ENCODE data around the gene TRDN. TPM values are rescaled to one million over a fixed set of nuclear protein-coding genes. Genes with fewer than 3 reads are reported as not detected.
"Not testable (repeated sequence)": the region's sequence is repeated elsewhere in the genome, so short reads cannot be mapped to it uniquely, and the experiment has no call there.

TRDN gene
- total and polyA plus RNA-seq, 10 donors, result 0.03 to 0.20 (median 0.10) TPM; not detected in 7

DNA sequence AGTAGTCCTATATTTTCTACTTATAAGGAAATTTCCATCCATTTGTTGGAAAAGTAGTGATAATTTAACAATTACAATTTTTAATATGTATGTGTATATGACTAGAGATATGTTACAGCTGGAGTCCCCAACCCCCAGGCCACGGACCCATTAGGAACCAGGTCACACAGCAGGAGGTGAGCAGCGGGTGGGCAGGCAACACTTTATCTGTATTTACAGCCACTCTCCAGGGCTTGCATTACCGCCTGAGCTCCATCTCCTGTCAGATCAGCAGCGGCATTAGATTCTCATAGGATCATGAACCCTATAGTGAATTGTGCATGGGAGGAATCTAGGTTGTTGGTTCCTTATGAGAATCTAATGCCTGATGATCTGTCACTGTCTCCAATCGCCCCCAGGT, 46.8 kb downstream of the TRDN start:
- TF ChIP-seq POLR2A (IDR thresholded peaks at IDR 0.05) (no peak), POLR2AphosphoS5 (IDR thresholded peaks at IDR 0.05) (no peak)
- TF ChIP-seq, protein P1, sequence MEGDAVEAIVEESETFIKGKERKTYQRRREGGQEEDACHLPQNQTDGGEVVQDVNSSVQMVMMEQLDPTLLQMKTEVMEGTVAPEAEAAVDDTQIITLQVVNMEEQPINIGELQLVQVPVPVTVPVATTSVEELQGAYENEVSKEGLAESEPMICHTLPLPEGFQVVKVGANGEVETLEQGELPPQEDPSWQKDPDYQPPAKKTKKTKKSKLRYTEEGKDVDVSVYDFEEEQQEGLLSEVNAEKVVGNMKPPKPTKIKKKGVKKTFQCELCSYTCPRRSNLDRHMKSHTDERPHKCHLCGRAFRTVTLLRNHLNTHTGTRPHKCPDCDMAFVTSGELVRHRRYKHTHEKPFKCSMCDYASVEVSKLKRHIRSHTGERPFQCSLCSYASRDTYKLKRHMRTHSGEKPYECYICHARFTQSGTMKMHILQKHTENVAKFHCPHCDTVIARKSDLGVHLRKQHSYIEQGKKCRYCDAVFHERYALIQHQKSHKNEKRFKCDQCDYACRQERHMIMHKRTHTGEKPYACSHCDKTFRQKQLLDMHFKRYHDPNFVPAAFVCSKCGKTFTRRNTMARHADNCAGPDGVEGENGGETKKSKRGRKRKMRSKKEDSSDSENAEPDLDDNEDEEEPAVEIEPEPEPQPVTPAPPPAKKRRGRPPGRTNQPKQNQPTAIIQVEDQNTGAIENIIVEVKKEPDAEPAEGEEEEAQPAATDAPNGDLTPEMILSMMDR (IDR thresholded peaks at IDR 0.05 in 8 of 11, conservative IDR thresholded peaks at IDR 0.05 in 3 of 11), result no peak
- Histone ChIP-seq H3K4me3 (no peak overlapping the region), H3K27ac (no peak overlapping the region), H3K4me1 (no peaks in the 10 kb centered on the region), H3K36me3 (no peaks in the 10 kb centered on the region), H3K27me3 (replicated peaks in 1 of 7) (no peaks in the 10 kb centered on the region), H3K9me3 (no peaks in the 10 kb centered on the region)
- DNase-seq, result no peak
- intact Hi-C loops (cut with DNase I; ENCODE audit: low total_unique reads), result no loop called here
- 85 to 94% (median 89%) methylated on average over 5 of the region's 5 CpGs for WGBS, 5 donors

DNA sequence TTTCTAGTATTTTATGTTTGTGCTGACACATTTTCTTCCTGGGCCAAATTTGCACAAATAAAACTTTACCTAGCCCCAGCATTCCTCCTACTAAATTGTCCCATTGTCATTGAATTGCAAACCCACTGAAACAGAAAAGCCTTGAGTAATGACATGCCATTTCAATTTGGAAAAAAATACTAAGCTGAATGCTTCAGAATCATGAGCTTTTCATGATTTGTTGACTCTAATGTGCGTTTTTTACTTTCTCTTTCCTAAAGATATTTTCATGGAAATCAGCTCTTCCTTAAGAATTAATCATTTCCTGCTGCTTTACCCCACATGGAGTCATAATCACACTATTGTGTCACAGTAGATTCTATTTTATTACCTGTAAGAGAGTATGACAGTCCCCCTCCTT, 47.4 kb downstream of the TRDN start:
- H3K4me1 ChIP-seq, result no peaks in the 10 kb centered on the region
- no peaks in the 10 kb centered on the region for H3K36me3 ChIP-seq
- H3K4me3 ChIP-seq, result no peak overlapping the region
- H3K27ac ChIP-seq, result no peak overlapping the region
- intact Hi-C loops (cut with DNase I; ENCODE audit: low total_unique reads), result no loop called here
- 32 to 64% (median 61%) methylated on average over 1 of the region's 1 CpG for WGBS, 5 donors
- no peaks in the 10 kb centered on the region for H3K27me3 ChIP-seq (replicated peaks in 1 of 7)
- no peak for TF ChIP-seq POLR2AphosphoS5 (IDR thresholded peaks at IDR 0.05)
- TF ChIP-seq POLR2A (IDR thresholded peaks at IDR 0.05), result no peak
- TF ChIP-seq, protein P1 (IDR thresholded peaks at IDR 0.05 in 8 of 11, conservative IDR thresholded peaks at IDR 0.05 in 3 of 11), result no peak
- H3K9me3 ChIP-seq, result no peaks in the 10 kb centered on the region
- no peak for DNase-seq

DNA sequence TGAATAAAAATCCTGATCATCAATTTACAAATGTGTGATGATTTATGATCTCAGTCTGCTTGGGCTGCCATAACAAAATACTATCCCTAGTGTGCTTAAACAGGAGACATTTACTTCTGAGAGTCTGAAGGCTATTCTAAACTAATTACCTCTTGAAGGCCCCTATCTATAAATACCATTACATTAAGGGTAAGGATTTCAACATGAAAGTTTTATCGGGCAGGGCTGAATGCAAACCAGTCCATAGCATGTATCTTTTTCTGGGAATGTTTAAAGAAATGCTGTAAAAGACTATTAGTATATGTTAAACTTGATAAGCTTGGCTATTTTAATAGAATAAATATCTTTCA, 48.2 kb downstream of the TRDN start:
- intact Hi-C loops (cut with DNase I; ENCODE audit: low total_unique reads), result no loop called here
- no peaks in the 10 kb centered on the region for H3K9me3 ChIP-seq
- no peak overlapping the region for H3K27ac ChIP-seq
- no peaks in the 10 kb centered on the region for H3K4me1 ChIP-seq
- H3K27me3 ChIP-seq (replicated peaks in 1 of 7), result no peaks in the 10 kb centered on the region
- TF ChIP-seq, protein P1 (IDR thresholded peaks at IDR 0.05 in 8 of 11, conservative IDR thresholded peaks at IDR 0.05 in 3 of 11), result no peak
- TF ChIP-seq POLR2A (IDR thresholded peaks at IDR 0.05), result no peak
- no peak for TF ChIP-seq POLR2AphosphoS5 (IDR thresholded peaks at IDR 0.05)
- H3K36me3 ChIP-seq, result no peaks in the 10 kb centered on the region
- 79 to 94% (median 86%) methylated on average over 1 of the region's 1 CpG for WGBS, 5 donors
- no peak for DNase-seq
- no peak overlapping the region for H3K4me3 ChIP-seq

DNA sequence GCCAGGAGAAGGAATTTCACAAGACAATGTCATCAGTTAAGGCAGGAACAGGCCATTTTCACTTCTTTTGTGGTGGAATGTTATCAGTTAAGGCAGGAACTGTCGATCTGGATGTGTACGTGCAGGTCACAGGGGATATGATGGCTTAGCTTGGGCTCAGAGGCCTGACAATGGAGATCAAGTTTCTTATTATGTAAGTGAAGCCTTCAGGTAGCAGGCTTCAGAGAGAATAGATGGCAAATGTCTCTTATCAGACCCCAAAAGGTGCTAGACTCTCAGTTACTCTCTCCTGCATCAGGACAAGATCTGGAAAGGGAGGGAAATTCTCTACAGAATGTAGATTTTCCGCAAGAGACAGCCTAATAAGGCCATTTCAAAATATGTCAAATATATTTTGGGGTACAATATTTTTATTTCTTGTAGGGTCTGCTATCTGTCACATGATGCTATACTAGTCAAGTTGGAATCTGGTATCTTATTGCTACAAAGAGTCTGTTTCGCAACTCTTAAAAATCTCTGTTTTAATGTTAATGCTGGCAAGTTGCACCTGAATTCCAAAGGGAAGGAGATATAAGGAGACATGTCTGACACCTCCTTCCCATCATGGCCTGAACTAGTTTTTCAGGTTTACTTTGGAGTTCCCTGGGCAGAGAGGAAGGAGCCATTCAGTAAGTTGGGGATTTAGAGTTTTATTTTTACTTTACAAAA, 48.8 kb downstream of the TRDN start:
- TF ChIP-seq, protein P1 (IDR thresholded peaks at IDR 0.05 in 8 of 11, conservative IDR thresholded peaks at IDR 0.05 in 3 of 11), result no peak
- TF ChIP-seq POLR2AphosphoS5 (IDR thresholded peaks at IDR 0.05) (no peak), POLR2A (IDR thresholded peaks at IDR 0.05) (no peak)
- Histone ChIP-seq H3K9me3 (no peaks in the 10 kb centered on the region), H3K4me3 (no peak overlapping the region), H3K27ac (no peak overlapping the region), H3K4me1 (no peaks in the 10 kb centered on the region), H3K27me3 (replicated peaks in 1 of 7) (no peaks in the 10 kb centered on the region), H3K36me3 (no peaks in the 10 kb centered on the region)
- 66 to 82% (median 79%) methylated on average over 4 of the region's 4 CpGs for WGBS, 5 donors
- DNase-seq, result no peak
- intact Hi-C loops (cut with DNase I; ENCODE audit: low total_unique reads), result no loop called here

DNA sequence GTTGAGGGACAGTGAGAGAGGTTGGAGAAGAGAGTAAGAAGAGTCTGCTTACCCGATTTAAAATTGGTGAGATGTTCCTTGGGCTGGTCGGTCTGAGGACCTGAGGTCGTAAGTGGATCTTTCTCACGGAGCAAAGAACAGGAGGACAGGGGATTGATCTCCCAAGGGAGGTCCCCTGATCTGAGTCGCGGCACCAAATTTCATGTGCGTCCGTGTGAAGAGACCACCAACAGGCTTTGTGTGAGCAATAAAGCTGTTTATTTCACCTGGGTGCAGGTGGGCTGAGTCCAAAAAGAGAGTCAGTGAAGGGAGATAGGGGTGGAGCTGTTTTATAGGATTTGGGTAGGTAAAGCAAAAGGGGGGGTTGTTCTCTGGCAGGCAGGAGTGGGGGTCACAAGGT, 49.3 kb downstream of the TRDN start:
- 88 to 95% (median 92%) methylated on average over 8 of the region's 8 CpGs for WGBS, 5 donors
- DNase-seq; H3K4me1 ChIP-seq; H3K27me3 ChIP-seq (replicated peaks in 1 of 7); H3K4me3 ChIP-seq; H3K27ac ChIP-seq; H3K9me3 ChIP-seq; intact Hi-C loops (cut with DNase I; ENCODE audit: low total_unique reads); H3K36me3 ChIP-seq: not testable (repeated sequence)
